ENCODE measurements around the gene OGFOD3.
"Not testable (repeated sequence)": the region's sequence is repeated elsewhere in the genome, so short reads cannot be mapped to it uniquely, and the experiment has no call there.

Gene OGFOD3

DNA sequence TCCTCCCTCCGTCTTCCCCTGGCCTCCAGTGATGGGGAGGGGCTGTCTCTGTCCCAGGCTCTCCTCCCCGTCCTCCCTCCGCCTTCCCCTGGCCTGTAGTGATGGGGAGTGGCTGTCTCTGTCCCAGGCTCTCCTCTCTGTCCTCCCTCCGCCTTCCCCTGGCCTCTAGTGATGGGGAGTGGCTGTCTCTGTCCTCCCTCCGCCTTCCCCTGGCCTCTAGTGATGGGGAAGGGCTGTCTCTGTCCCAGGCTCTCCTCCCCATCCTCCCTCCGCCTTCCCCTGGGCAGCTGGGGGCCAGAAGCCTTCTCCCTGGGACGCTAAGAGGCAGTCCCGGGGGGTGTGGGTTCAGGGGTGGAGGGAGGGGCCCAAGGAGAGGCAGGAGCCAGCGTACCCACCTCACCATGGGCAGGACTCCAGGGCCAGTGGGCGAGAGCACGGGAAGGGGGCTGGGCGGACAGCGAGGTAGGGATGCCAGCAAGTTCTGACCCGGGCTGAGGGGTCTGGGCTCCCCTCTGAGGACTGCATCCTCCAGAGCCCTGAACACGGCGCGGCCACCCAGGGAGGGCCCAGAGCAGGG is 32.0 kb downstream of the OGFOD3 start:
- DNase-seq, result no peak

DNA sequence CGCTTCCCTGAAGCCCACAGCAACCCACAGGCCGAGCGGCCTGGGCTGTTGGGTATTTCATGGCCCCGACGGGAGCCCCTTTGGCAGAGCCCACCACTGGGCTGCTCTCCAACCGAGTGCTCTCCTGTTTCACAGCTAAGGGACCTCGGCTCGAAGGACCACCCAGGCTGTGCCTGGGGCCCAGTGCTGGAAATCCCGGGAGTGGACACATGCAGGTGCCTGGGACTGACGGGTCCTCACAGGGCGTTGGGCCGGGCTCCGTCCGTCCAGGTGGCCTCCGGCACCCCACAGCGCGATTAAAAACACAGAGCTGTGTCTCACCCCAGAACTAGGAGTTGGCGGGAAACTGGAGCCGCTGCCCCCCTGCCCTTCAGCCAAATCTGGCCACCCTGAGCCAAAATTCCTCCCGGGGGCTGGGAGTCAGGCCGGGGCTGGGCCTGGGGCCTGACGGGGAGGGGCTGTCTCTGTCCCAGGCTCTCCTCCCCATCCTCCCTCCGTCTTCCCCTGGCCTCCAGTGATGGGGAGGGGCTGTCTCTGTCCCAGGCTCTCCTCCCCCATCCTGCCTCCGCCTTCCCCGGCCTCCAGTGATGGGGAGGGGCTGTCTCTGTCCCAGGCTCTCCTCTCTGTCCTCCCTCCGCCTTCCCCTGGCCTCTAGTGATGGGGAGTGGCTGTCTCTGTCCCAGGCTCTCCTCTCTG is 32.7 kb downstream of the OGFOD3 start:
- no peak for DNase-seq

DNA sequence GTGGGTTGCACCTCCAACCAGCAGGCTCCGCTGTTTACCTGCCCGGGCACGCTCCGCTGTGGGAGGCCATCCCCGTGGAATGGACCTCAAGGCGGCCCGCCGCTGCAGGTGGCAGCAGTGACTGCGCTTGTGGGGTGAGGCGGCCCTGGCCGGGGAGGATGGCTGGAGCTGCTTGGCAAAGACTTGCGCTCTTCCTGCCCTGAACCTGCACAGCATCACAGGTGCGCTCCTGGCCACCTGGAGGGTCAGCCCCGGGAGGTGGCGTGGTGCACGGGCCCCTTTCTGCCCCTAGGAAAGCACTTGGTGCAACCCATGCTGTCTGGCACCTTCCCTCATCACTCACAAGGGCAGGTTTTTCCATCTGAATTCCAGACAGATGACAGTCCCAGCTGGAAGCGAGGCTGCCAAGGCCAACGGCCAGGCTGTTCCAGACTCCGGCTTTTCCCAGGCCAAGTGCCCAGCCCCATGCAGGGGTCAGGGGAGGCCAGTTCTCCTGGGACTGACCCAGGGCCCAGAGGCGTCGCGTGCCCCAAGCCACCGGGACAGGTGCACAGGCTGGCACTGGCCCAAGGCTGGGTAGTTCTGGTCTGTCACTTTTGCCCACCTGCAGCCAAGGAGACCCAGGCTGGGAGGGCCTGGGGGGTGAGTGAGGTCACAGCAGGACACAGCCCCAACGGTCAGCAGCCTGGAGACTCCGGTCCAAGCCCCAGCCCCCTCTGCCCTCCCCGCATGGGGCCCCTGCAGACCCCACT is 33.5 kb downstream of the OGFOD3 start:
- DNase-seq, result no peak

DNA sequence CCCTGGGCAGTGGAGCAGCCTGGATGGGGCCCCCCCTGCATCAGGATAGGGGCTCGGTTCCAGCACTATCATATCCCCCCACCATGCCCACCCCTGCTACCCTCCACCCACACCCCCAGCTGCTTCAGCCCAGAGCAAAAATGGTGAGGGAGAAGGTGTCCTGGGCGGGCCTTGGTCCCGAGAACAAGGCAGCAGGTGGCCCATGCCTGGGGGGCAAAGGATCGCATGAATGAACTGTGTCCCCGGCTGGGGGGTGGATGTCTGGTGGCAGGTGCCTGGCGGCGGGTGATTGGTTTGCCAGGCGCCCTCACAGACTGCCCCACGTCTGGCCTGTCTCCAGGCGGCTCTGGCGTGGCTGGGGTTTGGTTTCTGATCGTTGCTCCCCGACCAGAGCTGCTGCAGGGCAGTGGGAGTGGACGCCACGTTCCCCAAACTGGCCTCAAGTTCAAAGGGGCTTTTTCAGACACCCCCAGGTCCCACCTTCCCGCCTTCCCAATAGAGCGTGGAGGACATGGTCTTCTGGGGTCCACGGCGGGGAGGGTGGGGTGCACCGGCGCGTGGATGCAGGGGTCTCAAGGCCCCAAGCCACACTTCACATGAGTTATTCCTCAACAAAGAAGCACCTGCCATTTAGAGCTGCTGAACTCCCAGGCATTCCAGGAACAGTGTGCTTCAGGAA is 34.2 kb downstream of the OGFOD3 start:
- no peak for DNase-seq

DNA sequence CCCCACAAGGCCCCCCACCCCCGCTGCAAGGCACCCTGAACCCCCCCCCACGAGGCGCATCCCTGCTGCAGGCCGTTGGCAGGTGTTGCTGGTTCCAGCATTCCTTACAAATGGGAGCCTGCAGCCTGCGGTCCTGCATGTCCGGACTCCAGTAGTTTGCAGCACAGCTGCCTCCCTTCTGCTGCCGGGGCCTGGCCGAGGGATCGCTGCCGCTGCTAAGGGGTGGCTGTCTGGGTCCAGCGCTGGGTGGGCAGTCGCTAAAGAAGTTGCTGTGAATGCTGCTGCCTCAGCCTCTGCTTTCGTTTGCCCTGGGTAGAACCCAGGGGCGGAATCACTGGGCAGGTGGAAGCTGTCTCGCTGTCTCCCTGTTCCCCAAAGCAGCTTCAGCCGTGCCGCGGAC is 35.0 kb downstream of the OGFOD3 start:
- no peak for DNase-seq

DNA sequence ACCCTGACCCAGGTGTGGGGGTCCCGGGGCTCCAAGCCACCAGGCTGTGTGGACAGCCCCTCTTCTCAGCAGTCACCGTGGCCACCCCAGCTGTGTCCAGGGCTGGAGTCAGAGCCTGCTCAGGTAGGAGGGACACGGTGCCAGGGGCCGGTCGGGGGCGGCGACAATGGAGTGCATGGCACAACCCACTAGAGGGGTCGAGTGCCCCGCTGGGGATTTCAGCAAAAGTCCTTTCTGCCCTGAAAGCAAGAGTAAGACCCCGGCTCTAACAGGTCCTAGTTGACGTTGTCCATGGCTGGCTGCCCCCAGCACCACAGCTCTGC is 35.5 kb downstream of the OGFOD3 start:
- DNase-seq, result no peak

DNA sequence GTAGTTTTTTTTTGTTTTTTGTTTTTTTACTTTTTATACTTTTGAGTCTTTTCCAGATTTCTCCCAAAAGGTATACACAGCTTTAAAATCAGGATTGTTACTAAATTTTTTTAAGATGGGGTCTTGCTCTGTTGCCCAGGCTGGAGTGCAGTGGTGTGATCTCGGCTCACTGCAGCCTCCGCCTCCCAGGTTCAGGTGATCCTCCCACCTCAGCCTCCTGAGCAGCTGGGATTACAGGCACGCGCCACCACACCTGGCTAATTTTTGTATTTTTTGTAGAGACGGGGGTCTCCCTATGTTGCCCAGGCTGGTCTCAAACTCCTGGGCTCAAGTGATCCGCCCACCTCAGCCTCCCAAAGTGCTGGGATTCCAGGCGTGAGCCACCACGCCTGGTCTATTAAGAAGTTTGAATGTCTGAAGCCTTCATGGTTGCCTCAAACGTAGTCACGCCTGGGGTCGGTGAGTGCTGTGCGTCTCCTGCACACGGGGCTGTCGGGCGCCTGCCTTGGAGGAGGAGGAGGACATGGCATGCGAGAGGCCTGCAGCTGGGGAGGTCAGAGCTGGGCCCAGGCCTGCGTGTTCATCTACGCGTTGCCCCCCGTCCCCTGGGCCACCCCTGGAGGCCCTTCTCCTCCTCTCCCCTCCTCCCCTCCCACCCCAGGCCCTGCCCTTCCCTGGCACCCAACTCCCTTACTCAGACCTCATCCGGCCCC is 36.0 kb downstream of the OGFOD3 start:
- not testable (repeated sequence) for DNase-seq

DNA sequence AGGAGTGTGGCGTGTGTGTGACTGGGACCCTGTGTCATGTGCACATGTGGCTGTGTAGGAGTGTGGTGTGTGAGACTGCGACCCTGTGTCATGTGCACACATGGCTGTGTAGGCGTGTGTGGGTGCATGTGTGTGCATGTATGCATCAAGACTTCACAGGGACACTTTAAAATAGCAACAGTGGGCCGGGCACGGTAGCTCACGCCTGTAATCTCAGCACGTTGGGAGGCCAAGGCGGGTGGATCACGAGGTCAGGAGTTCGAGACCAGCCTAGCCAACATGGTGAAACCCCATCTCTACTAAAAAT is 36.7 kb downstream of the OGFOD3 start:
- DNase-seq, result not testable (repeated sequence)

DNA sequence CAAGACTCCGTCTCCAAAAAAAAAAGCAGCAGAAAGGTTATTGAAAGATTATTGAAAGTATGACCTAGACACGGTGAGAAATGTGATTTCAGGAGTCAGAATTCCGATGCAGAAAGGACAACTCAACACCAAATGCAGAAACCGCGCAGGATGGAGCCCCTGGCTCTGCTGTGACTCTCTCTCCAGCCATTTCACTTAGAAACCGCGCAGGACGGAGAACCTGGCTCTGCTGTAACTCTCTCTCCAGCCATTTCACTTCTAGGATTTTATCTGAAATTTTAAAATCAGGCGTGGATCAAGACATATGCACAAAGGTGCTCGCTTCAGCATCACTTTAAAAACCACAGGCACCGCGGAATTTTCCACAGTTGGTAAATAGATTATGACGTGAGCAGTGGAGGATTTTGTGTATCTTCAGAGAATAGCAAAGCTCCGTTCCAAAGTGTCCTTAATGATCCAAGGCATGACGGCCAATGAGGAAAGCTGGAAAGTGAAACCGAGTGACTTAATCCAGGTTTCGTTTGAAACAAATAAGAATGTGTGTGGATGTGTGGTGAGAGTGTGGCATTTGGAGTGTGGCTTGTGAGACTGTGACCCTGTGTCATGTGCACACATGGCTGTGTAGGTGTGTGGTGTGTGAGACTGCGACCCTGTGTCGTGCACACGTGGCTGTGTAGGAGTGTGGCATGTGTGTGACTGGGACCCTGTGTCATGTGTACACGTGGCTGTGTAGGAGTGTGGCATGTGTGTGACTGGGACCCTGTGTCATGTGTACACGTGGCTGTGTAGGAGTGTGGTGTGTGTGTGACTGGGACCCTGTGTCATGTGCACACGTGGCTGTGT is 37.3 kb downstream of the OGFOD3 start:
- DNase-seq, result no peak

DNA sequence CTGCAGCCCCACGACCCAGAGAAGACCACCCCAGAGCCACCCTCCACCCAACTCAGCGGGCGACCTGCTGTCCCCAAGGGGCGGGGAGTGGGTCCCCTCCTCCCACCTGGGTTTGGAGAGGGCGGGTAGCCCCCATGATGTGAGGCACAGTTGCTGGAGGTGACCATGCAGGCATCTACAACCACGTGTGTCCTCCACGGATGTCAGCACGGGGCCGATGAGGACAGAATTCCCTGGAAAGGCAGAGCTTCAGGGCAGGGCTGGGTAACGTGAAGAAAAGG is 39.7 kb downstream of the OGFOD3 start:
- DNase-seq, result no peak

DNA sequence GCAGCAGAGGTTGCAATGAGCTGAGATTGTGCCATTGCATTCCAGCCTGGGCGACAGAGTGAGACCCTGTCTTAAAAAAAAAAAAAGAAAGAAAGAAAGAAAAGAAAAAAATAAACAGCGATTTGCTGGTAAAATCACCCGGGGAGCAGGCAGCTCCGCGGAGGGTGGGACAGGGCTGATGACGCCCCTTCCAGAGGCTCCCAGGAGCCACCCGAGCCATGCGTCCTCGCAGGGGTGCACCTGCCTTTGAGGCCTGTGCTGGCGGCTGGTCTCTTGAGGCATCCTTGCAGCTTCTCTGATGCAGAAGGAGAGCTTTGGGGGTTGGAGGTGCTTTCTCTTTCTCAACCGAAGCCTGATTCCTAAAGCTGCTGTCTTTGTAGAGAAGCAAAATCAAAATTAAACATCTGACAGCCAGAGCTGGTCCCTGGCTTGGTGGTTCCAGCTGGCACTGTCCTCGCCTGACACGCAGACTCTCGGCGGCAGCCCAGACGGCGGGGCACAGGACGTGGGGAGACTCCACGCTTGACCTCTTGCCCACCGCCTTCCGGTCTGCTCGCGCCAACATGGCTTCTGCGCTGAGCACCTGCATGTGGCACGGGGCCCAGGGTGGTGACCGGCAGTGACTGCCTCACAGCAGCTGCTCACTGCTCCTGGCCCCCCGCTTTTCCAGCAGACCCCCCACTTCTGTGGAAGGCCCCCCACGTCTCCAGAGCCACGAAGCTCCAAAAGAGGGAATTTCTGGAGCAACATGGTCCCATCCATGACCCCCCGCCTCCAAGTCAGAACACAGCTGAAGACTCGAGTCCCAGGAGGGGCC is 40.3 kb downstream of the OGFOD3 start:
- no peak for DNase-seq

DNA sequence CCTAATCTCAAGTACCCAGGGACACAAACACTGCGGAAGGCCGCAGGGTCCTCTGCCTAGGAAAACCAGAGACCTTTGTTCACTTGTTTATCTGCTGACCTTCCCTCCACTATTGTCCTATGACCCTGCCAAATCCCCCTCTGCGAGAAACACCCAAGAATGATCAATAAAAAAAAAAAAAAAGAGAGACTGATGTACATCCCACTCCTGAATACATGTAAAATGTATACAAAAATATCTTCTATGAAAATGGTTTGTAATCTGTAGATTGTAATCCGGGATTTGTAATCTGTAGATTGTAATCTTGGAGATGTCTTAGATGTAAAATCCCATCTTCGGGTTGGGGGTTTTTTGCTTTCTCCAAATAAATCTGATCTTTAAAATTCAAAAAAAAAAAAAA is 41.1 kb downstream of the OGFOD3 start:
- not testable (repeated sequence) for DNase-seq

DNA sequence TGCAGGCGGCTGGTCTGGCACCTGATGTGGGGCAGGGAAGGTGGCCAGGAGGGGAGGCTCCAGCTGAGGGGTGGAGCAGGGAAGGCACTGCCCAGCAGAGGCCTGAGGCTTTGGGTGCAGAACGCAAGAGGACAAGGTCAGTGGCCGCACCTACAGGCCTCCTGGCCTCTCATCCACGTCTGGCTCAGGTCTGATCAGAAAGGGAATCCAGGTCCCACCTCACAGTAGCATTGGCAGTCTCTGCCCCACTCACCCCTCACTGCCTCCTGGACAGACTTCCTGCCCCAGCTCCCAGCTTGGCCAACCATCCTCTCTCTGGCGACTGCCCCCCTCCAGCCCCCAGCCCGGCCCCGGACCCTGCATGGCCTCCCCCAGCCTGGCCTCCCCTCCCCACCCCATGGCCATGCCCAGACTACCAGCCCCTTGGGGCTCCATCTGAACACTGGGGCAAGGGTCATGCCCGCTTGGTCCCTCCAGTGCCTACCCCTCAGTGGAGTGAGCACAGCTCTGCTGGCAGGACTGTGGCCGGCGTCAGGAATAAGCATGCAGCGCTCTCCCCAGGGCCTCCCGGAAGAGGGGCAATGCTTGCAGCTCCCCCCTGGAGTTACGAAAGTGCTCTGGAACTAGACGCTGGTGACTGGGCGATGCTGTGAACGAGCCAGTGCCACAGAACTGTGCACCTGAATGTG is 42.2 kb downstream of the OGFOD3 start:
- DNase-seq, result no peak

DNA sequence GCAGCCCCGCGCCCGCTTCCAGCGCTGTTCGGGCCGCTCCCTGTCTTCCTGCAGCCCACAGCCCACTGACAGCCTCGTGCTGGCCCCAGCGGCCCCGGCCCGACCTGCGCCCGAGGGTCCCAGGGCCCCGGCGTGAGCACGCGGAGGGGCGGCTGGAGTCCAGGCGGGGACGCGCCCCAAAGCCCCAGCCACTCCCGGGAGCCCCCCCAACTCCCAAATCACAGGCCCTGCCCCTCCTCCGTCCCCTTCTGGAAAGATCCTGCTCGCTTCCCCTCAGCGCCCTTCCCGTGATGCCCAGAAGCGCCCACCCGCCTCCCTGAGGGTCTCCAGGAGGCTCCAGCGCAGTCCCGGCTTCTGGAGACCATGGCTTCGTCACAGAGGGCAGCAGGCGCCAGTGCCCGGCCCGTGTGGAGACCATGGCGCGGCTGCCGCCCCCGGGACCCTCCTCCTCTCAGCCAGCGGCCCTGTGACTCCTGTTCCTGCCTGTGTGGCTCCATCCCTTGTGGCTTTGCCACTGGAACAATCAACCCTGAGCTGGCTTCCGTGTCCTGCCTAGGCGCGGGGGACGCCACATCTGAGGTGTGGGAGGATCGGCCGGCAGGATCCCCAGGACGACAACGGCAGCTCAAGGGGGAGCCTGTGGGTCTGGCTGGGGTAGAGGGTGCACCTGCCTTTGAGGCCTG is 42.9 kb downstream of the OGFOD3 start:
- DNase-seq, result no peak

DNA sequence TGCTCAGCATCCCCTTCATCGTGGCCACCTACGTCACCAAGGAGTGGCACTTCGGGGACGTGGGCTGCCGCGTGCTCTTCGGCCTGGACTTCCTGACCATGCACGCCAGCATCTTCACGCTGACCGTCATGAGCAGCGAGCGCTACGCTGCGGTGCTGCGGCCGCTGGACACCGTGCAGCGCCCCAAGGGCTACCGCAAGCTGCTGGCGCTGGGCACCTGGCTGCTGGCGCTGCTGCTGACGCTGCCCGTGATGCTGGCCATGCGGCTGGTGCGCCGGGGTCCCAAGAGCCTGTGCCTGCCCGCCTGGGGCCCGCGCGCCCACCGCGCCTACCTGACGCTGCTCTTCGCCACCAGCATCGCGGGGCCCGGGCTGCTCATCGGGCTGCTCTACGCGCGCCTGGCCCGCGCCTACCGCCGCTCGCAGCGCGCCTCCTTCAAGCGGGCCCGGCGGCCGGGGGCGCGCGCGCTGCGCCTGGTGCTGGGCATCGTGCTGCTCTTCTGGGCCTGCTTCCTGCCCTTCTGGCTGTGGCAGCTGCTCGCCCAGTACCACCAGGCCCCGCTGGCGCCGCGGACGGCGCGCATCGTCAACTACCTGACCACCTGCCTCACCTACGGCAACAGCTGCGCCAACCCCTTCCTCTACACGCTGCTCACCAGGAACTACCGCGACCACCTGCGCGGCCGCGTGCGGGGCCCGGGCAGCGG is 43.6 kb downstream of the OGFOD3 start:
- DNase-seq, result no peak

DNA sequence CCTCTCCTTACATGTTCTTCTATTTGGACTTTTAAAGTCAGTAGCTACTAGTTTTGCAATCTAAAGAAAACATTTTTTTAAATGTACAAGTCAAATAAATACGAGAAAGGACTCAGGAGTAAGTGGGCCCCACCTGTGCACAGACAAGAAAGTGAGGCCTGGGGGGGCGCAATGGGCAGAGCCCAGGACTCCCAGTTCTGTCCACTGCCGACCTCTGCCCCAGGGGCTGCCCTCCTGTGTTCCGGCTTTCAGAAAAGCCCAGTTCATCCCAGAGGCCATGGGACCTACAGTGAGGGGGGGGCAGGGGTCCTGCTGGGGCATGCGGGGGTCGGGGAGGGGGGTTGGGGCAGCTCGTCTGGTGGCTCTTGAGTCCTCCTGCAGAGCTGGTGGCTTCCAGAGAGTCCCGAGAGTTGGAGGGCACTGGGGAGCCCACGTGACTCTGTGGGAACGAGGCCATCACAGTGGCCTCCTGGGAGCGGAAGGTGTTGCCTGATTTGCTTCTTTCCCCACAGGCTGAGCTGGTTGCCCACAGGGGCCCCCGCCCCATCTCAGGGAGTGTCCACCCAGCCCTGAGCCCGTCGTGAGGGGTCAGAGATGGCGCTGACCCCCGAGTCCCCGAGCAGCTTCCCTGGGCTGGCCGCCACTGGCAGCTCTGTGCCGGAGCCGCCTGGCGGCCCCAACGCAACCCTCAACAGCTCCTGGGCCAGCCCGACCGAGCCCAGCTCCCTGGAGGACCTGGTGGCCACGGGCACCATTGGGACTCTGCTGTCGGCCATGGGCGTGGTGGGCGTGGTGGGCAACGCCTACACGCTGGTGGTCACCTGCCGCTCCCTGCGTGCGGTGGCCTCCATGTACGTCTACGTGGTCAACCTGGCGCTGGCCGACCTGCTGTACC is 44.4 kb downstream of the OGFOD3 start:
- no peak for DNase-seq

DNA sequence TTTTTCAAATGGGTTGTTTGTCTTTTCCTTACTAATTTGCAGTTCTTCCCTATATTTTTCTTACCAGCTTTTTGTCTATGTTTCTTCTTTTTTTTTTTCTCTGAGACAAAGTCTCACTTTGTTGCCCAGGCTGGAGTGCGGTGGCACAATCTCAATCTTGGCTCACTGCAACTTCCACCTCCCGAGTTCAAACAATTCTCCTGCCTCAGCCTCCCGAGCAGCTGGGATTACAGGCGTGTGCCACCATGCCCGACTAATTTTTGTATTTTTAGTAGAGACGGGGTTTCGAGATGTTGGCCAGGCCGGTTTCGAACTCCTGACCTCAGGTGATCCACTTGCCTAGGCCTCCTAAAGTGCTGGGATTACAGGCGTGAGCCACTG is 45.3 kb downstream of the OGFOD3 start:
- DNase-seq, result not testable (repeated sequence)

DNA sequence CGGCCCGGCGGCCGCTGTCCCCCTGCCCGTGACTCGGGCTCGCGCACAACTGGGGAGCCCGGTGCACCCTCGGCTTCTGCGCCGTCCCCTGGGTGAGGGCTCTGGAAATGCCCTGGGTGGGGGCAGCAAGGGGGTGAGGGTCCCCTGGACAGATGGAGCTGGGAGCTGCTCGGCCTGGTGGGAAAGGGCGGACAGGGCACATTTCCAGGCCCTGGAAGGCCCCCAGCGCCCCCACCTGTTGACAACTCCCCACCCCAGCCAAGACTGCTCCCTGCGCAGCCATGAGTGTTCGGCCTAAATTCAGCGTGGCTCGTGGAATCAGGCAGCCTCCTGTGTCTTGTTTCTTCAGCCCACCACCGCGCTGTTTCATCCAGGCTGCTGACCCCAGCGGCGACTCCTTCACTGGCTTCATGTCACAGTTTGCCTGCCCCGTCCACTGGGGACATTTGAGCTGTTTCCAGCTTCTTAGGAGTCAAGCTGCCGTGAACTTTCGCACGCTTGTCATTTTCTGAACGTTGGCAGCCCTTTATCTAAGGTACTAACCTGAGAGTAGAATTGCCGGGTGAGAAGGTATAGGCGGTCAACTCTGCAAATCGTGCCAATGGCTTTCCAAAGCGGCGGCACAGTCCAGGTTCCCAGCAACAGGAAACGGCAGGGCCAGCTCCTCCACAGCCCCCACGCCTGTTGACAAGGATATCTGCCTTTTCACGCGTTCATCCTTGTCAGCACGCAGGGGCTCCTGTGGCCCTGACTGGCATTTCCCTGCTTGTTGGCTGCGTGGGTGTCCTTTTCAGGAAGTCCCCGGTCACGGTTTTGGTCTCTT is 45.9 kb downstream of the OGFOD3 start:
- no peak for DNase-seq
